ENCODE measurements around the gene RNGTT. TPM values are rescaled to one million over a fixed set of nuclear protein-coding genes. Genes with fewer than 3 reads are reported as not detected.

RNGTT gene
- total and polyA plus RNA-seq, 2 experiments from 2014 or later: 9.2 to 21.5 TPM

DNA sequence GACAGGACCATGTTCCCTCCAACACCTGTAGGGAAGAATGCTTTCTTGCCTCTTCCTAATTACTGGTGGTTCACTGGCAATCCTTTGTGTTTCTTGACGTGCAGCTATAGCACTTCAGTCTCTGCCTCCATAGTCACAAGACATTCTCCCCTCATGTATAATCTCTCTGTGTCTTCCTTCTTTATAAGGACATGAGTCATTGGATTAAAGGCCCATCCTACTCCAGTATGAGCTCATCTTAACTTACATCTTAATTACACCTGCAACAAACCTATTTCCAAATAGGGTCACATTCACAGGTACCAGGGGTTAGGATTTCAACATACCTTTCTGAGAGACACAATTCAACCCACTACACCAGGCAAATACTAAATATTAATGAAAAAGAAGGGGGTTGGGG, 213.6 kb downstream of the RNGTT start:
- Histone ChIP-seq H3F3A (ENCODE audit: insufficient read depth) (no peaks in the 10 kb centered on the region), H3K36me3 (ENCODE audit: low read depth) (no peaks in the 10 kb centered on the region), H3K9ac (no peak overlapping the region), H3K4me3 (no peak overlapping the region), H3K27me3 (replicated peaks; ENCODE audit: insufficient read depth) (no peaks in the 10 kb centered on the region), H3K79me2 (ENCODE audit: insufficient read depth) (no peaks in the 10 kb centered on the region), H3K4me2 (ENCODE audit: unreplicated experiment) (no peak overlapping the region), H2AFZ (no peak overlapping the region), H3K9me2 (ENCODE audit: insufficient read depth) (no peaks in the 10 kb centered on the region), H3K4me1 (ENCODE audit: insufficient read depth) (no peaks in the 10 kb centered on the region), H3K9me3 (ENCODE audit: low read depth) (no peaks in the 10 kb centered on the region), H3K27ac (no peak overlapping the region), H4K20me1 (ENCODE audit: insufficient read depth) (no peaks in the 10 kb centered on the region)
- in situ Hi-C loops (cut with MboI): no loop called here
- DNase-seq: no peak
- 100% methylated on average over 1 of the region's 1 CpG for WGBS, 2 experiments (ENCODE audit: low coverage in 1 of 2, low lambda C conversion rate in 2 of 2, missing lambda C conversion rate in 2 of 2)
- TF ChIP-seq EZH2phosphoT487 (IDR thresholded peaks at IDR 0.05; ENCODE audit: insufficient read depth, low read depth) (no peak), EZH2 (IDR thresholded peaks at IDR 0.05; ENCODE audit: insufficient read depth, poor library complexity, severe bottlenecking) (no peak)

- no peaks in the 10 kb centered on the region for H4K20me1 ChIP-seq (ENCODE audit: insufficient read depth)
- H3K27me3 ChIP-seq (replicated peaks; ENCODE audit: insufficient read depth): no peaks in the 10 kb centered on the region
- no peaks in the 10 kb centered on the region for H3K9me3 ChIP-seq (ENCODE audit: low read depth)
- in situ Hi-C loops (cut with MboI): no loop called here
- no peak overlapping the region for H3K4me2 ChIP-seq (ENCODE audit: unreplicated experiment)
- H3K9ac ChIP-seq: no peak overlapping the region
- no peaks in the 10 kb centered on the region for H3K4me1 ChIP-seq (ENCODE audit: insufficient read depth)
- no peak overlapping the region for H2AFZ ChIP-seq
- no peak overlapping the region for H3K4me3 ChIP-seq
- H3K79me2 ChIP-seq (ENCODE audit: insufficient read depth): no peaks in the 10 kb centered on the region
- TF ChIP-seq EZH2phosphoT487 (IDR thresholded peaks at IDR 0.05; ENCODE audit: insufficient read depth, low read depth) (no peak), EZH2 (IDR thresholded peaks at IDR 0.05; ENCODE audit: insufficient read depth, poor library complexity, severe bottlenecking) (no peak)
- WGBS, 2 experiments (ENCODE audit: low coverage in 1 of 2, low lambda C conversion rate in 2 of 2, missing lambda C conversion rate in 2 of 2): 94 to 100% methylated on average over 2 of the region's 2 CpGs
- H3K27ac ChIP-seq: no peak overlapping the region
- no peaks in the 10 kb centered on the region for H3F3A ChIP-seq (ENCODE audit: insufficient read depth)
- peak; percentile 22 for DNase-seq
- no peaks in the 10 kb centered on the region; the same call in 1 of the 2 replicates for H3K9me2 ChIP-seq (ENCODE audit: insufficient read depth)
- no peaks in the 10 kb centered on the region for H3K36me3 ChIP-seq (ENCODE audit: low read depth)
These were observed 215.3 kb downstream of the RNGTT start for GRCh38 chr6:88748141-88748540.

DNA sequence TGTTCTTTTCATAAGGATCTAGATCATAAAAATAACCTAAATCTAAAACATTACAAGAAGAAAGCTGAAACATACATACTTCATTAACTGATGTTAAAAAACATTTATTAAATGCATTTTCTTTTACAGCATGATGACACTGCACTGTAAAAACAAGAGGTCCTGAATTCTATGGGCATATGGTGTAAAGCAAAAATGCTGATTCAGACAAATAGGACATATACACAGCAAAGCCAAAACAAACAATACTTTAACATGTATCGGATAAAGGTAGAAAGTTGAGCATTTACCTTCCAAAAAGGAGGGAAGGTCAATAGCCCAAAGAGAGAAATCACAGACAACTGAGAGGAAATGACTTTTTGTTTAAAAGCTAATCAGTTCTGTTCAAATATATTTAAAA, 221.5 kb downstream of the RNGTT start:
- Histone ChIP-seq H3K9me3 (ENCODE audit: low read depth) (no peaks in the 10 kb centered on the region), H3K79me2 (ENCODE audit: insufficient read depth) (no peaks in the 10 kb centered on the region), H4K20me1 (ENCODE audit: insufficient read depth) (no peaks in the 10 kb centered on the region), H3K4me2 (ENCODE audit: unreplicated experiment) (no peak overlapping the region), H3K9me2 (ENCODE audit: insufficient read depth) (no peaks in the 10 kb centered on the region; the same call in 1 of the 2 replicates), H3K36me3 (ENCODE audit: low read depth) (no peaks in the 10 kb centered on the region), H3K27ac (no peak overlapping the region), H3K4me1 (ENCODE audit: insufficient read depth) (no peaks in the 10 kb centered on the region), H3K9ac (no peak overlapping the region), H3K27me3 (replicated peaks; ENCODE audit: insufficient read depth) (no peaks in the 10 kb centered on the region), H3K4me3 (no peak overlapping the region), H2AFZ (no peak overlapping the region), H3F3A (ENCODE audit: insufficient read depth) (no peaks in the 10 kb centered on the region)
- no peak for DNase-seq
- in situ Hi-C loops (cut with MboI): no loop called here
- no peak for TF ChIP-seq EZH2phosphoT487 (IDR thresholded peaks at IDR 0.05; ENCODE audit: insufficient read depth, low read depth)
- no peak for TF ChIP-seq EZH2 (IDR thresholded peaks at IDR 0.05; ENCODE audit: insufficient read depth, poor library complexity, severe bottlenecking)
- WGBS, 2 experiments (ENCODE audit: low coverage in 1 of 2, low lambda C conversion rate in 2 of 2, missing lambda C conversion rate in 2 of 2): 96 to 100% methylated on average over 1 of the region's 1 CpG

- no peaks in the 10 kb centered on the region; the same call in 1 of the 2 replicates for H3K9me2 ChIP-seq (ENCODE audit: insufficient read depth)
- no peaks in the 10 kb centered on the region for H3K9me3 ChIP-seq (ENCODE audit: low read depth)
- 96 to 98% methylated on average over 7 of the region's 7 CpGs for WGBS, 2 experiments (ENCODE audit: low coverage in 1 of 2, low lambda C conversion rate in 2 of 2, missing lambda C conversion rate in 2 of 2)
- no peak overlapping the region for H2AFZ ChIP-seq
- no peaks in the 10 kb centered on the region for H3K4me1 ChIP-seq (ENCODE audit: insufficient read depth)
- in situ Hi-C loops (cut with MboI): no loop called here
- no peak for DNase-seq
- H4K20me1 ChIP-seq (ENCODE audit: insufficient read depth): no peaks in the 10 kb centered on the region
- no peaks in the 10 kb centered on the region for H3K27me3 ChIP-seq (replicated peaks; ENCODE audit: insufficient read depth)
- no peak overlapping the region for H3K4me3 ChIP-seq
- H3K4me2 ChIP-seq (ENCODE audit: unreplicated experiment): no peak overlapping the region
- no peak overlapping the region for H3K9ac ChIP-seq
- TF ChIP-seq EZH2phosphoT487 (IDR thresholded peaks at IDR 0.05; ENCODE audit: insufficient read depth, low read depth) (no peak), EZH2 (IDR thresholded peaks at IDR 0.05; ENCODE audit: insufficient read depth, poor library complexity, severe bottlenecking) (no peak)
- no peaks in the 10 kb centered on the region for H3K36me3 ChIP-seq (ENCODE audit: low read depth)
- no peak overlapping the region for H3K27ac ChIP-seq
- H3F3A ChIP-seq (ENCODE audit: insufficient read depth): no peaks in the 10 kb centered on the region
- H3K79me2 ChIP-seq (ENCODE audit: insufficient read depth): no peaks in the 10 kb centered on the region
These were observed 222.3 kb downstream of the RNGTT start for GRCh38 chr6:88741071-88741470.

GRCh38 chr6:88734544-88734943, 228.9 kb downstream of the RNGTT start:
- no peaks in the 10 kb centered on the region for H3F3A ChIP-seq (ENCODE audit: insufficient read depth)
- no peak overlapping the region for H2AFZ ChIP-seq
- no peak for TF ChIP-seq EZH2phosphoT487 (IDR thresholded peaks at IDR 0.05; ENCODE audit: insufficient read depth, low read depth)
- TF ChIP-seq EZH2 (IDR thresholded peaks at IDR 0.05; ENCODE audit: insufficient read depth, poor library complexity, severe bottlenecking): no peak
- H3K9me2 ChIP-seq (ENCODE audit: insufficient read depth): no peaks in the 10 kb centered on the region
- no peak overlapping the region for H3K4me2 ChIP-seq (ENCODE audit: unreplicated experiment)
- DNase-seq: no peak
- in situ Hi-C loops (cut with MboI): no loop called here
- H3K27me3 ChIP-seq (replicated peaks; ENCODE audit: insufficient read depth): no peaks in the 10 kb centered on the region
- H3K4me3 ChIP-seq: no peak overlapping the region
- no peak overlapping the region for H3K27ac ChIP-seq
- H3K36me3 ChIP-seq (ENCODE audit: low read depth): no peaks in the 10 kb centered on the region
- H3K4me1 ChIP-seq (ENCODE audit: insufficient read depth): peaks cover 9% of the 10 kb centered on the region; the same call in 1 of the 2 replicates
- 96 to 99% methylated on average over 4 of the region's 4 CpGs for WGBS, 2 experiments (ENCODE audit: low coverage in 1 of 2, low lambda C conversion rate in 2 of 2, missing lambda C conversion rate in 2 of 2)
- H3K9me3 ChIP-seq (ENCODE audit: low read depth): no peaks in the 10 kb centered on the region
- no peaks in the 10 kb centered on the region for H4K20me1 ChIP-seq (ENCODE audit: insufficient read depth)
- H3K9ac ChIP-seq: no peak overlapping the region
- no peaks in the 10 kb centered on the region for H3K79me2 ChIP-seq (ENCODE audit: insufficient read depth)
